Activated T-cell treated with anti-CD3 and anti-CD28 coated beads for 4 hours (primary cell): Measurements from ENCODE around the gene TBCD.
"Not testable (repeated sequence)": the region's sequence is repeated elsewhere in the genome, so short reads cannot be mapped to it uniquely, and the experiment has no call there.

ENCODE experiments used
- DNase-seq: peaks from one replicate; pipeline ENCODE4 v3.0.0-alpha.2; 2020

Gene TBCD

GRCh38 chr17:82767041-82767754 lies 15.3 kb downstream of the TBCD start:
- DNase-seq: peak; percentile 35

- no peak for DNase-seq
Measured at GRCh38 chr17:82769041-82769440, 17.2 kb downstream of the TBCD start.

GRCh38 chr17:82772026-82772425 lies 20.2 kb downstream of the TBCD start:
- no peak for DNase-seq

- DNase-seq: not testable (repeated sequence)
Measured at GRCh38 chr17:82774456-82774855, 22.6 kb downstream of the TBCD start.

- peak; percentile 35 for DNase-seq
Measured at GRCh38 chr17:82775001-82775823, 23.3 kb downstream of the TBCD start.

GRCh38 chr17:82776454-82776853 lies 24.6 kb downstream of the TBCD start:
- no peak for DNase-seq

GRCh38 chr17:82777778-82778375 lies 26.0 kb downstream of the TBCD start:
- DNase-seq: not testable (repeated sequence)

DNA sequence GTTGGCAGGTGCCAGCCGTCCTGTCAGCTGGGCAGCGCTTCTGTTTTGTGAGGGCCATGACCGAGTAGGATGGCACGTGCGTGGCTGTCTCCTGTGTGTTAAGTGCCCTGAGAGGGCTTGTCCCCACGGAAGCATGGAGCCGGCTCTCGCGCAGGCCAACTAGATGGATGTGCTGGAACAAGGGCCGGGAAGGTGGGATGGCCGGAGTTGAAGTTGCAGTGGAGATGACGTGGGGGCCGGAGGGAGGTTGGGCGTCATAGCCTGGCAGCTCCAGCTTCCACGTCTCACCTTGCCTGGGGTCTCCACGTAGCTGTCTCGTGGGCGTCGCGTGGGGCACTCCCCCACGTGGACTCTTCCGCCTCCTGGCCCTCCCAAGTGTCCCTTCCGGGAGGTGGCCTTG lies 27.7 kb downstream of the TBCD start:
- no peak for DNase-seq

GRCh38 chr17:82780195-82780594 lies 28.3 kb downstream of the TBCD start:
- DNase-seq: no peak

- no peak for DNase-seq
Measured at GRCh38 chr17:82780971-82781893, 29.4 kb downstream of the TBCD start.

DNA sequence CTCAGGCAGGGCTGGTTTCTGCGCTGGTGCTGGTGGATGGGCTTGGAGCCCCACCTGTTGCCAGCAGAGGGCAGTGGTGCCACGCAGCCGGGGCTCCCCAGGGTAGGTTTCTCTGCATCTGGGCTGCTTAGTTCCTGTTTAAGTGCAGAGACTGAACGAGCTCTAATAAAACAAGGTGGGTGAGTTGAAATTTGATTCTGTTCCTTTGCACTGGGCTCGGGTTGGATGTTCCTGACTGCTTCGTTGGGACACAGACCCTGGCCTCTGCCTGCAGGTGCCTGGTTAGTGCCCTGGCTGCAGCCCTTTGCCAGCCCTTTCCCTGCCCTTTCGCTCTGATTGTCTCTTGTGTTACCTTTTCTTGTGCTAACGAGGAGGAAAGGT lies 30.0 kb downstream of the TBCD start:
- peak; percentile 80 for DNase-seq

GRCh38 chr17:82782657-82783207 lies 30.9 kb downstream of the TBCD start:
- no peak for DNase-seq

DNA sequence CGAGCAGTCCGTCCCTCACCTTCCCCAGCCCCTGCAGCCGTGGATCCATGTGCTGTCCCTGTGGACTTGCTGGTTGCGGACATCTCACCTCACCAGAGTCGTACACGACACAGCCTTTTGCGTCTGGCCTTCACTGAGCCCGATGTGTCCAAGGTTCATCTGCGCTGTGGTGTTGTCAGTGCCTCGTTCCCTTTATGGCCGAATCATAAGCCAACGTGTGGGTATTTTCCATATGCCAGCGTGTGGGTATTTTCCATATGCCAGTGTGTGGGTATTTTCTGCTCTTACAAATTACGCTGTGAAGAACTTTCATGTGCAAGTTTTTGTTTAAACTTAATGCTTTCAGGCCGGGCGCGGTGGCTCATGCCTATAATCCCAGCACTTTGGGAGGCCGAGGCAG lies 31.6 kb downstream of the TBCD start:
- no peak for DNase-seq

DNA sequence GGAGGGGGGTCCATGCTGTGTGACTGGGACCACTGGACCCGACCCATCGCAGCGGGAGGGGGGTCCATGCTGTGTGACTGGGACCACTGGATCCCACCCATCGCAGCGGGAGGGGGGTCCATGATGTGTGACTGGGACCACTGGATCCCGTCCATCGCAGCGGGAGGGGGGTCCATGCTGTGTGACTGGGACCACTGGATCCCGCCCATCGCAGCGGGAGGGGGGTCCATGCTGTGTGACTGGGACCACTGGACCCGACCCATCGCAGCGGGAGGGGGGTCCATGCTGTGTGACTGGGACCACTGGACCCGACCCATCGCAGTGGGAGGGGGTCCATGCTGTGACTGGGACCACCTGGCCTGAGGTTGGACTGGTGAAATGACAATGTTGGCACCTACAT lies 33.7 kb downstream of the TBCD start:
- not testable (repeated sequence) for DNase-seq

- DNase-seq: no peak
Measured at GRCh38 chr17:82786427-82786826, 34.6 kb downstream of the TBCD start.

GRCh38 chr17:82787081-82787848 lies 35.4 kb downstream of the TBCD start:
- no peak for DNase-seq

- DNase-seq: no peak
Measured at GRCh38 chr17:82788206-82789001, 36.5 kb downstream of the TBCD start.

DNA sequence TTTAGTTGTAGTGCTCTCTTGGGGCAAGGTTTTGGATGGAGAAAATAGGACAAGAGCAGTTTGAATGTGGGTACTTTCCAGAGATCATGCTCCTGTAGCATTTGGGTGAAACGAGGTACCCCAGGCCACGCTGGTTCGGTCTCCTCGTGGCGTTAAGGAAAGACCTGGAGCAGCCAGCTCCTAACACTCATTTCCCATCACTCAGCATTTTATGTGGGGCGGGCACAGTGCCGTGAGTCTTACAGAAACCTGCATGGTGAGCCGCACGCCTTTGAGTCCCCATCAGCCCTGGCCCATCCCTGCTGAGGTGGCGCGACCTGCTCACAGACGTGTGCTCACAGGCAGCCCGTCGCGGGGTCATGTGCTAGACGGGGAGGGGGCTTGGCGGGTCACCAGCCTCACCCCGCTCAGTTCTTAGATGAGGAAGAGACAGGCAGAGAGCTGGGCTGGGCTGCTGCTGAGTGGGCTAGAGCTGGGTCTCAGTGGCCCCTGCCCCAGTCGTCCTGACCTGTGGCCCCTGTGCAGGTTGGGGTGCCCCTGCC lies 37.3 kb downstream of the TBCD start:
- no peak for DNase-seq

DNA sequence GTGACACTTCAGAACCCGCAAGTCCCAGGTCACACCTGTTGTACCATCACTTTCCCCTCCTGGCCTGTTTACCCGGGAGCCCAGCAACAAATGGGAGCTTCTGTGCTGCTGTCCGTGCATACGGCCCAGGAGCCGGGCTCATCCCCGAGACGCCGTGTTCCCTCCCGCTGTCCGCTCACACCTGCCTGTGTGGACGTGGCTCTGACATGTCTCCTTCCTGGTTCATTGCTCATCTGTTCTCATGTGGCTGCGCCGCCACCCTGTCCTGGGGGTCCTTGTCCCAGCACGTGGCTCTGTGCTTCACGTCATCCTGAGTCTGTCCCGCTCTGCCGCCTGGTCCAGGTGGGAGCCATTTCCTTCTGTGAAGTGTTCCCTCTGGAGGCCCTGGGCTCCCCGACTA lies 37.9 kb downstream of the TBCD start:
- DNase-seq: no peak

DNA sequence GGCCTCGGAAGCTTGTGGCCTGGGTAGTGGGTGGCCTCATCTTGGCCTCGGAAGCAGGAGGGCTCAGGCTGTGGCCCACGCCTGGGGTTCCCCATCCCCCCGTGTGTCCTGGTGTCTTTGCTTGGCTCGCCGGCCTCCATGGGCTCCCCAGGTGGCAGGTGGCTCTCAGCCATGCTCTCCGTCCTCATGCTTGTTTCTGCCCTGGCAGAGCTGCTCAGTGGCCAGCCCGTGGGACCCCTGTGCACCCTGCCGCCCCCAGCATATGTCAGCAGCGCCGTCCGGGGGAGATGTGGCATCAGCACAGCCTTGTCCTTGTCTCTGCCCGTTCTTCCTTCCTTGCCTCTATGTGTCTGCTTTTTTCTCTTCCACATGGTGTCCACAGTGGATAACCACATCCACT lies 38.5 kb downstream of the TBCD start:
- DNase-seq: no peak

DNA sequence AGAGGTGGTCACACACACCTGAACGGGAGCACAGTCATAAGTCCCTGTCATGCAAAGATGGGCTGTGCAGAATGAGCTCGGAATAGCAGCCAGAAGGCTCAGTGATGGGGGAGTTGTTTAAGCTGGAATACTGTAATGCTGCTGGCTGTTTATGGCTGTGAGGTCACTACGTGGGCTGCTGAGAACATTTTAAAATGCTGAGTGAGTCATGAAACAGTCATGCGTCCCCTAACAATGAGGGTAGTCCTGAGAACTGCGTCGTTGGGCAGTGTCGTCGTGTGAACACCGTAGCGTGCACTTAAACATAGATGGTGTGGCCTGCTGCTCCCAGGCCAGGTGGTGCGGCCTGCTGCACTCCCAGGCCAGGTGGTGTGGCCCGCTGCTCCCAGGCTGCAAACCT lies 39.7 kb downstream of the TBCD start:
- DNase-seq: no peak
